ENCODE measurements around the gene RTBDN. TPM values are rescaled to one million over a fixed set of nuclear protein-coding genes. Genes with fewer than 3 reads are reported as not detected.

RTBDN gene
- total RNA-seq, 2 donors from 2014 or later = 0.35 TPM; not detected in 1

- Histone ChIP-seq H3K27me3 (no peaks in the 10 kb centered on the region), H3K4me3 (peak overlapping the region; percentile 47), H3K36me3 (no peaks in the 10 kb centered on the region), H3K9me3 (no peaks in the 10 kb centered on the region), H3K4me1 (peaks cover 11% of the 10 kb centered on the region), H3K27ac (no peak overlapping the region), H3K9ac (ENCODE audit: low read depth in 2 of 2, low read length in 2 of 2) (peak overlapping the region; percentile 61 to 63)
- no peak for TF ChIP-seq CTCF (IDR thresholded peaks at IDR 0.05)
- peak; percentile 71 for DNase-seq
- intact Hi-C loops (cut with DNase I) = no loop called here
These were observed 33.0 kb upstream of the RTBDN start for GRCh38 chr19:12867120-12868099.

- H3K27ac ChIP-seq = no peak overlapping the region
- no peaks in the 10 kb centered on the region for H3K9me3 ChIP-seq
- H3K27me3 ChIP-seq = no peaks in the 10 kb centered on the region
- TF ChIP-seq CTCF (IDR thresholded peaks at IDR 0.05) = no peak
- no peak for DNase-seq
- no peak overlapping the region for H3K4me3 ChIP-seq
- intact Hi-C loops (cut with DNase I) = no loop called here
- H3K36me3 ChIP-seq = no peaks in the 10 kb centered on the region
- H3K9ac ChIP-seq (ENCODE audit: low read depth in 2 of 2, low read length in 2 of 2) = no peak overlapping the region
- peaks cover 11% of the 10 kb centered on the region for H3K4me1 ChIP-seq
These were observed 32.2 kb upstream of the RTBDN start for GRCh38 chr19:12866416-12867119.

GRCh38 chr19:12865746-12866415, 31.5 kb upstream of the RTBDN start:
- TF ChIP-seq CTCF (IDR thresholded peaks at IDR 0.05) = no peak
- Histone ChIP-seq H3K4me1 (peaks cover 11% of the 10 kb centered on the region), H3K9me3 (no peaks in the 10 kb centered on the region), H3K36me3 (no peaks in the 10 kb centered on the region), H3K9ac (ENCODE audit: low read depth in 2 of 2, low read length in 2 of 2) (no peak overlapping the region), H3K27me3 (no peaks in the 10 kb centered on the region), H3K27ac (no peak overlapping the region), H3K4me3 (no peak overlapping the region)
- DNase-seq = no peak
- intact Hi-C loops (cut with DNase I) = no loop called here

GRCh38 chr19:12864721-12865715, 30.6 kb upstream of the RTBDN start:
- Histone ChIP-seq H3K4me3 (no peak overlapping the region), H3K27me3 (no peaks in the 10 kb centered on the region), H3K9me3 (no peaks in the 10 kb centered on the region), H3K27ac (no peak overlapping the region), H3K4me1 (peaks cover 11% of the 10 kb centered on the region), H3K36me3 (no peaks in the 10 kb centered on the region), H3K9ac (ENCODE audit: low read depth in 2 of 2, low read length in 2 of 2) (no peak overlapping the region)
- no peak for TF ChIP-seq CTCF (IDR thresholded peaks at IDR 0.05)
- intact Hi-C loops (cut with DNase I) = no loop called here
- DNase-seq = no peak
